IPS-18a (cell line): ENCODE measurements around the gene PTPRM.

Experiments
- H3K27ac ChIP-seq: one replicate; pipeline ENCODE4 v1.5.1; 2013; ENCODE audit warnings: low read length
- H3K27me3 ChIP-seq: one replicate; pipeline ENCODE4 v1.6.1; 2013; ENCODE audit warnings: mild to moderate bottlenecking, low read length; ENCODE audit not compliant: control insufficient read depth, insufficient read depth
- H3K36me3 ChIP-seq: one replicate; pipeline ENCODE4 v1.6.1; 2013; ENCODE audit warnings: low read depth, low read length; ENCODE audit not compliant: control insufficient read depth
- H3K4me1 ChIP-seq: one replicate; pipeline ENCODE4 v1.6.1; 2013; ENCODE audit warnings: low read depth, low read length; ENCODE audit not compliant: control insufficient read depth
- H3K4me3 ChIP-seq: one replicate; pipeline ENCODE4 v1.5.1; 2013; ENCODE audit warnings: low read length
- H3K9ac ChIP-seq: one replicate; pipeline ENCODE4 v1.6.1; 2013; ENCODE audit warnings: mild to moderate bottlenecking, low read length, moderate library complexity
- H3K9me3 ChIP-seq: one replicate; pipeline ENCODE4 v1.6.1; 2013; ENCODE audit warnings: low read depth, low read length; ENCODE audit not compliant: control insufficient read depth

Gene PTPRM

DNA sequence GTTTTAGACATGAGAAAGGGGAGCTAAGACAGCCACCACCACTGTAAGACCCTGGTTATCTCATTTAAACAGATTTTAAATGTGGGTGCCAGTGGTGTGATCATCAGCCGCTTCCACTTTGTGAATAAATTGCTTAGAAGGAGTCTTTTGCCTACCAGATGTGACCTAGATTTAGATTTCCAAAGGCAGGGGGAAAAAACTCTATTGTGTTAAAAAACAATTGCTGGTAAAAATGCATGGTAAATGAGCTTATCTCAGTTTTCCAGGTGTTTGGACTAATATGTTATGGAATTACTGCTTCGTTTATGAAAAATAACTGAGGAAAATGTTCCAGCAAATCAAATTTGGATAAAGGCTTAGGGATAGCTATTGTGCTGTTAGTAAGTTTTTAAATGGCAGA lies 575.8 kb downstream of the PTPRM start:
- Histone ChIP-seq H3K4me3 (no peak overlapping the region), H3K9me3 (no peaks in the 10 kb centered on the region), H3K27ac (no peak overlapping the region), H3K27me3 (no peaks in the 10 kb centered on the region), H3K36me3 (no peaks in the 10 kb centered on the region), H3K9ac (no peak overlapping the region), H3K4me1 (no peaks in the 10 kb centered on the region)

- Histone ChIP-seq H3K9me3 (no peaks in the 10 kb centered on the region), H3K4me3 (no peak overlapping the region), H3K27ac (no peak overlapping the region), H3K36me3 (no peaks in the 10 kb centered on the region), H3K9ac (no peak overlapping the region), H3K4me1 (no peaks in the 10 kb centered on the region), H3K27me3 (no peaks in the 10 kb centered on the region)
These were observed 584.1 kb downstream of the PTPRM start for GRCh38 chr18:8151181-8151580.

DNA sequence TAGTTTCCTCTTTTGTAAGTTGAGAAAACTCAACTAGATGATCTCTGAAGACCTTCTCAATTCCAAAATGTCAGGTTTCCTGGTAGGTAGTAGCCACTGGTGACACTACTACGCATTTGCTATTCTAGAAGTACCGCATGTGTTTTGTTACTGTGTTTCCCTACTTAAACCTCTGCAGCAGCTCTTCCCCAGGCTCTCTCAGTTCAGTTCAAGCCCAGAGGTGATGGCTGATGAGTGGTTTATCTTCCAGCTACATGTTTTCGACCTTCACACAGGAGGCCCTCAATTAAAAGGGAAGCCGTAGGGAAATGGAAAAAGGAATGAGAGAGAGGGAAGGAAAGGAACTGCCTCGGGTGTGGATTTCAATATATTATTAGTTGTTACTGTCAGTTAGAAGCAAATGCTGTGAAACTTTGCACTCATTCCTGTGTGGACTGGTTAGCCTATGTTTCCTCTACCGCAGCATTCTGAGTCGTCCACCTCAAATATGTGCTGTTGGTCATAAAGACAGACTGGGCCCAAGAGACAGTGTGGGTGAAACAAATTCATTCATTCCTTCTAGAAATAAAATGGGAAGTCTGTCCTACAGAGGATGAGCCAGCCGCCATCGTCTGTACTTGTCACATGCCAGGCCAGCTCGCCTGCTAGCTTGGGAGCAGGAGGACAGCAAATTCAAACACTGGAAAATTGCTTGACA lies 586.9 kb downstream of the PTPRM start:
- Histone ChIP-seq H3K27me3 (no peaks in the 10 kb centered on the region), H3K4me3 (no peak overlapping the region), H3K9me3 (no peaks in the 10 kb centered on the region), H3K4me1 (no peaks in the 10 kb centered on the region), H3K27ac (no peak overlapping the region), H3K9ac (no peak overlapping the region), H3K36me3 (no peaks in the 10 kb centered on the region)

GRCh38 chr18:8162802-8163201 lies 595.7 kb downstream of the PTPRM start:
- H3K9ac ChIP-seq: no peak overlapping the region
- no peak overlapping the region for H3K27ac ChIP-seq
- no peaks in the 10 kb centered on the region for H3K36me3 ChIP-seq
- H3K4me1 ChIP-seq: no peaks in the 10 kb centered on the region
- H3K9me3 ChIP-seq: no peaks in the 10 kb centered on the region
- no peak overlapping the region for H3K4me3 ChIP-seq
- H3K27me3 ChIP-seq: no peaks in the 10 kb centered on the region

DNA sequence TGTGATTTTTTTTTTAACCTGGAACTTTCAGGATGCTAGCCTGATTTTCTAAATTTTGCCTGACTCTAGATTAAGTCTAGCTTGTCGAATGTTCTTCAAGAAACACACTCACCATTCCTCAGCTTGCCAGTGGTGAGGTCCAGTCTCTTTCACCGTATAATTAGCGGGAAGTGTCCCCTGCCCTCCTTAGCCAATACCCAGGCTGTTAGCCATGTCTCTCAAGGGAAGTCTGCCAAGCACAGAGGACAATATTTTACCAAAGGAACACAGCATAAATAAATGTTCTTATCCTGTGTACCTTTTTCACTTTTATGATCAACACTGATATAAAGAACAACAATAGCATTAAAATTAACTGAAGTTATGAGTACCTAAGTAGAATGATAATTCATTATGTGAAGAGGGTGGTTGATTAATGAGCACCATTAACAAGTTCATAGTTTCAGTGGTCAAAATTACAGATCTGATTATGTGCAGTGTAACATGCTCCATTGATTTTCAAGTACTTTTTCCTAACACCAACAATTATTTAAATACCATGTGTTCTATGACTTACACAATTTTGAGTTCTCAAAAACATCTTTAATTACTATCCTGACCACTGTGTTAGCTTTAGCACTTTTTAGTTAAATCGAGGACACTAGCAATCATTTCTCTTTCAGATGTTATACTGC lies 596.3 kb downstream of the PTPRM start:
- H3K4me1 ChIP-seq: no peaks in the 10 kb centered on the region
- H3K4me3 ChIP-seq: no peak overlapping the region
- H3K36me3 ChIP-seq: no peaks in the 10 kb centered on the region
- no peak overlapping the region for H3K27ac ChIP-seq
- no peaks in the 10 kb centered on the region for H3K9me3 ChIP-seq
- no peak overlapping the region for H3K9ac ChIP-seq
- no peaks in the 10 kb centered on the region for H3K27me3 ChIP-seq

DNA sequence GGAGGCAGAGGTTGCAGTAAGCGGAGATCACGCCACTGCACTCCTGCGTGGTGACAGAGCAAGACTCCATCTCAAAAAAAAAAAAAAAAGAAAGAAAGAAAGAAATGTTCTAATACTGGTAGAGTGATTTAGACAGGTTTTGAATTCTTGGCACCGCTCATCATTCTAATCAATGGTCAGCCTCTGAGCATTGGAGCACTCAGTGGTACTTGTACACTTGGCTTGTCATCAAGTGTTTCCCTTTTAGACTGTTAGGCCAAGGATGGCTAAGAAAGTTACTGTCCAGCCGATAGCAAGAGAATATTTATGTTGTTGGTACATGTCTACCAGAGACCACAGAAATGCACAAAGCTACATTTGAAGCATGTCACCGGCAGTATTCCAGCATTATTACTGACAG lies 598.0 kb downstream of the PTPRM start:
- no peak overlapping the region for H3K9ac ChIP-seq
- no peaks in the 10 kb centered on the region for H3K4me1 ChIP-seq
- H3K9me3 ChIP-seq: no peaks in the 10 kb centered on the region
- no peaks in the 10 kb centered on the region for H3K27me3 ChIP-seq
- H3K27ac ChIP-seq: no peak overlapping the region
- no peaks in the 10 kb centered on the region for H3K36me3 ChIP-seq
- no peak overlapping the region for H3K4me3 ChIP-seq

- H3K4me1 ChIP-seq: no peaks in the 10 kb centered on the region
- no peak overlapping the region for H3K4me3 ChIP-seq
- H3K9ac ChIP-seq: no peak overlapping the region
- H3K27me3 ChIP-seq: no peaks in the 10 kb centered on the region
- H3K27ac ChIP-seq: no peak overlapping the region
- H3K9me3 ChIP-seq: no peaks in the 10 kb centered on the region
- H3K36me3 ChIP-seq: no peaks in the 10 kb centered on the region
These were observed 599.9 kb downstream of the PTPRM start for GRCh38 chr18:8167026-8167425.

DNA sequence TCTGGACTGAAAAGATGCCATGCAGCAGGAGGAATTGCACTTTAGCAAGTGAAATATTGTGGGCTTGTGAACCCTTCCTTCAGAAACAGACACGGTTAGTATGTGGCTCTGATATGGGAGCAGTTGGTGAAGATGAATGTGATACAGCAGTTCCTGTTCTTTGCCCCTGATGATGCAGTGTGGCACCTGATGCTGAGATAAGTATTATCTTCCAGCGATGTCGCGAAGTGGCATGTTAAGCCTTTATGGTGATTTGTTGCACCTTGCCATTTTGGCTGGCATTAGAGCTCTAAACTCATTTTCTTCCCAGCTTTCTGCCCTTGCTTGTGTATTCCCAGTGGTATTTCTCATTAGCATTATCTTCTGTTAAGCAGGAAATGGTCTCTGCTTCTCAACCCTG lies 600.6 kb downstream of the PTPRM start:
- no peaks in the 10 kb centered on the region for H3K4me1 ChIP-seq
- H3K36me3 ChIP-seq: no peaks in the 10 kb centered on the region
- no peak overlapping the region for H3K4me3 ChIP-seq
- H3K27ac ChIP-seq: no peak overlapping the region
- H3K27me3 ChIP-seq: no peaks in the 10 kb centered on the region
- H3K9ac ChIP-seq: no peak overlapping the region
- no peaks in the 10 kb centered on the region for H3K9me3 ChIP-seq

- Histone ChIP-seq H3K27ac (no peak overlapping the region), H3K36me3 (no peaks in the 10 kb centered on the region), H3K4me3 (no peak overlapping the region), H3K9me3 (no peaks in the 10 kb centered on the region), H3K9ac (no peak overlapping the region), H3K27me3 (no peaks in the 10 kb centered on the region), H3K4me1 (no peaks in the 10 kb centered on the region)
These were observed 602.6 kb downstream of the PTPRM start for GRCh38 chr18:8169722-8170121.

DNA sequence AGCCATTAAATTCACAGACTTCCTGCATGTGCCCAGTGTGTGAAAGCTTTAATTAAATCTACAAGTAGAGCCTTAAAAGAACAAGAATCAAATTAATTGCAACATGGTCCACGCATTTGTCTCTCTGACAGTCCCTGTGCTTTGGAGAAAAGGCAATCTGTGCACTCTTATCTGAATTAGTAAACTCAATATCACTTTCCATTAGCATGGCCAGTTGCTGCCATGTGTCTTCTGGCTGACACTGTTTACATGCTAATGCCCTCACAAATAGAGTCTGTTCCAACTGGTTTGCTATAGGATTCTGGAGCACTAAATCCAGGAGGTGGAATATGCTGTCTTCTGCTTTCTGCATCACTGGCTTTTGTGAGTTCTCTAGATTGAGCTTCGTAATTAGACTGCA lies 607.7 kb downstream of the PTPRM start:
- Histone ChIP-seq H3K4me1 (peaks cover 7% of the 10 kb centered on the region), H3K27ac (no peak overlapping the region), H3K27me3 (no peaks in the 10 kb centered on the region), H3K9ac (no peak overlapping the region), H3K36me3 (no peaks in the 10 kb centered on the region), H3K4me3 (no peak overlapping the region), H3K9me3 (no peaks in the 10 kb centered on the region)

DNA sequence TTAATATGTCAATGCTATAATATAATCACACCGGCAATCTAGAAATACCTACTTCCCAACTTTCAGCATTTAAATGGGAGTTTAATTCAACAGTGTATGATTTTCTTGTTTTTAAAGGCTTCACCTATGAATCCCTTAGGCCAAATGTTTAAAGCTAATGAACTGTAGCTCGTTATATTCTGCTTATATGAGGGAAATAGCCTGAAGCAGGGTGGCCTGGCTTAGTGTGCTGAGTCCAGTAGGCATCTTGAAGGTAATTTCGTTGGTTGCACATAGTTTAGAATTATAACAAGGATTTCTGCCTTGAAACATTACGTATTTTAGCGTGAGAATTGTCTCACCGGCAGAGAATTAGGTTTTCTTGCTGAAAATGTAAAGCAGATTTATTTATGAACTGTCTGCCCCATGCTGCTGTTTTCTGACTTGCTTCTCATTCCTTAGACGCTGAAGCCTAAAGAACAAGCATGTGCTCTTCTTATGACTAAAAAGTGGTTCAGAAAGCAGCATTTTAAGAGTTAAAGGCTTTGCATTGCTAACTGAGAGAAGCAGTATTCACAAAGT lies 608.5 kb downstream of the PTPRM start:
- Histone ChIP-seq H3K27ac (no peak overlapping the region), H3K4me3 (no peak overlapping the region), H3K4me1 (peaks cover 7% of the 10 kb centered on the region), H3K9ac (no peak overlapping the region), H3K27me3 (no peaks in the 10 kb centered on the region), H3K36me3 (no peaks in the 10 kb centered on the region), H3K9me3 (no peaks in the 10 kb centered on the region)

- H3K4me1 ChIP-seq: peaks cover 7% of the 10 kb centered on the region
- no peaks in the 10 kb centered on the region for H3K36me3 ChIP-seq
- no peaks in the 10 kb centered on the region for H3K9me3 ChIP-seq
- H3K4me3 ChIP-seq: no peak overlapping the region
- H3K27ac ChIP-seq: no peak overlapping the region
- H3K9ac ChIP-seq: no peak overlapping the region
- no peaks in the 10 kb centered on the region for H3K27me3 ChIP-seq
These were observed 609.0 kb downstream of the PTPRM start for GRCh38 chr18:8176109-8176508.
